HG03108 (cell line): ENCODE measurements around the gene BRAF.
"Not testable (repeated sequence)": the region's sequence is repeated elsewhere in the genome, so short reads cannot be mapped to it uniquely, and the experiment has no call there.

Experiments
- ATAC-seq: cut with Tn5 transposase; IDR thresholded peaks from one replicate; pipeline ENCODE4 v1.9.1; 2021; ENCODE audit warnings: moderate library complexity; ENCODE audit not compliant: unreplicated experiment

BRAF gene

DNA sequence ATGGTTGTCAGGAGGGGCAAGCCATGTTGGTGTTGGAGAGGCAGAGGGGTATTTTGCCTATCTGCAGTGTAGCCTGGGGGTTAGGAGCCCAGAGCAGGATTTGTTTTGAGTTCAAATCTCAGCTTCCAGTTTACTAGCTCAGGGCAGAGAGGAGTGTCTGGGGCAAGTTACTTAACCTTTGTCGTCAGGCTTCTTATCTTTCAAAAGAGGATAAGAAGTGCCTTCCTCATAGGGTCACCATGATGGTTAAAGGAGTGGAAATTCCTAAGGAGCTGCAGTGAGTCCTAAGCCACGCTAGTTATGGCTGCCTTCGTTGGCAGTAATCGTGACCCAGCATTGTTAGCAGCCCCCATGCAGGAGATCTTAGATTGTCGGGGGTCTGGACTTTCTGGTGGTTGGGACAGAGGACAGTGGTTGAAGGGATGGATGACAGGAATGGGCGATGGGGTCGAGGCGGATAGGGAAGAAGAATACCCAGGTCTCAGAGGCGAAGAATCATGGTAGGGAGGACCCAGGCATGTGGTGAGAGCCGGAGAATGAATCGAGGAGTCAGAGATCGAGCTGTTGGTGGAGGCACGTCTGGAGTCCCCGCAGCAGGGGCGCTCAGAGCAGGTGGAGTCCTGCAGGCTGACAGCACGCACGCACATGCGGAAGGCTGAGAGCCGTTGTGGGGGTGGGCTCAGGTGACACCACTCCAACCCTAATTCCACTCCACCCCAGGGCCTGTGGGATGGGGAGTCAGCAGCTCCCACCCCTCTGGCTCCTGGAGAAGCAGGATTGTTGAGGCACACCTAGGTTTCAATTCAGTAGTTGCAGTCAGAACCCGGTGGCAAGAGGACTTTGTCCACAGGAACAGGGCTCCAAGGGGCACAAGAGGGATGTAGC lies 240.4 kb downstream of the BRAF start:
- no peak for ATAC-seq

DNA sequence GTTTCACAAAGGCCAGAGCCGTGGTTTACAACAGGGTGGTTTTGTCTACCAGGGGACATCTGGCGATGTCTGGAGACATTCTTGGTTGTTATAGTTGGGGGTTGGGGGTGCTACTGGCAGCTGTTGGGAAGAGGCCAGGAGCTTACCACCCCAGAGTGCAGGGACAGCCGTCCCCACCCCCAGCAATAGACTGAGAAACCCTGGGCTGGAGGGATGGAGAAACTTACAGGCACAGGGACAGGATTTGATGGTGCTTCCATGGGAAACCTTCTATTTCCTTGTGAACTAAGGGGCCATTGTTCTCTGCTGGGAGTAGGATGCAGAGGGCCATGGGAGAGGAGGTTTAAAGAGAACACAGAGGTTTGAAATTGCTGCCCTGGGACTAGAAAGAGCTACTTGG lies 241.1 kb downstream of the BRAF start:
- no peak for ATAC-seq

DNA sequence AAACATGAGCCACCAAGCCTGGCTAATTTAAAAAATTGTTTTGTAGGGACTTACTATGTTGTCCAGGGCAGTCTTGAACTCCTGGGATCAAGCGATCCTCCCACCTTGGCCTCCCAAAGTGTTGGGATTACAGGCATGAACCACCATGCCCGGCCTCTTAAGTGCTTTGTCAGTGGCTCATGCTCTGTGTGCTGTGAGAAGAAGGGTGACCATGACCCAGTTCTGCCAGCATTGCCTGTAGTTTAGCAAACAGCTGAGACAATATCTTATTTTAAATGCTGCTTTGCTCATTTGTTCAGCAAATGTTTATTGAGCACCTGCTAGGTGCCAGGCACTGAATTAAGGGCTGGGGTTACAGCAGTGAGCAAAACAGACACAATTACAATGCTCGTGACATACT lies 243.0 kb downstream of the BRAF start:
- ATAC-seq, result no peak

DNA sequence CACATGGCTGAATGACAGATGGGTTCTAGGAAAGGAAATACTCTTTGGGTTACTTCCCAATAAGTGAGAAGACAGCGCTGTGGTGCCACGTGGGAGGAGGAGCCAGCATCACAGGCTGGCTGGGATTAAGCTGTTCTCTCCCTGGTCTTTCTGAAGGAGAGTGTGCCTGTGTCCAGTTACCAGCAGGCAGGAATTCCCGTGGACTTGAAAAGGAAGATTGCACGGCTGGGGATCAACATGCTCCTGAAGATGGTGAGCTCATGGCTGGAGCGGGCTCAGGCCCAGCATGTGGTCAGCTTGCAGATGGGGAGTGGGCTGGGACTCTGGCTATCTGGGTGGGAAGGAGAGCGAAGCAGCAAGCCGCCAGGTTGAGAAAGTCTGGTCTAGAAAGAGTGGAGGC lies 243.8 kb downstream of the BRAF start:
- no peak for ATAC-seq

DNA sequence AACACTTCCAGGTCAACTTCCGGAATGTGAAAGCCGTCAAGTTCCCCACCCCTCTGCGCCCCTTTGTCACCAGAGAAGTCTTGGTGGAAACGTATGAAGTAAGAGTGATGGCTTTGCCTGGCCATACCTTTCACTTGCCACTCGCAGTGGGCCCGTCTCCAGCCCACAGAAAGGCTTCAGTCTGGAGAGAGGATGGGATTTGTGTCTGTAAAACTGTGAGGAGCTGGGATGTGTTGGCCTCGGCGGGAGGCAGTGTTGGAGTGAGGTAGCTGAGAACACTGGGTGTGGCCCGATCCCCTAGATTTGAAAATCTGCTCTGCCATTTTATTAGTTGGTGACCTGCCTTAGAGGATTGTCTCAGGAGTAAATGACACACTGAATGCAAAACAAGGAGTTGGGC lies 245.5 kb downstream of the BRAF start:
- no peak for ATAC-seq

- no peak for ATAC-seq
Observed at GRCh38 chr7:140678816-140679130, 246.0 kb downstream of the BRAF start.

GRCh38 chr7:140678081-140678815 lies 246.5 kb downstream of the BRAF start:
- ATAC-seq, result no peak

GRCh38 chr7:140677496-140677895 lies 247.2 kb downstream of the BRAF start:
- ATAC-seq, result no peak

- ATAC-seq, result not testable (repeated sequence)
Observed at GRCh38 chr7:140676956-140677355, 247.8 kb downstream of the BRAF start.

- ATAC-seq, result peak; percentile 48
Observed at GRCh38 chr7:140676306-140676705, 248.4 kb downstream of the BRAF start.

DNA sequence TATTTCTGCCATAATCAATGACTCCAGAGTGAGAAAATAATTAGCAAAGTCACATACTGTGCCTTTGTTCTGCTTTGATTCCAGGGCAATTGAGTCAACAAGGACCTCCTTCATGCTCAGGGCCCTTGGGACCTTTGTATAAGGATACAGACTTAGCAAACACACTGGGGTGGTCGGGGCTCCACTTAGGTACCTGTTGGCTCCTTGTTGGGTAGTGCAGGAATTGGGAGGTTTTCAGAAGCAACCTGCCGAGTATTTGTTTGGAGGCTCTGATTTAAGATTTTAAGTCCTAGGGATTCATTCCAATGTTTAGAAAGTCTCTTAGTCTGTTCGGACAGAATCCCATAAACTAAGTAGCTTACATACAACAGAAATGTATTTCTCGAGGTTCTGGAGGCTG lies 249.0 kb downstream of the BRAF start:
- no peak for ATAC-seq

- no peak for ATAC-seq
Observed at GRCh38 chr7:140674899-140675701, 249.6 kb downstream of the BRAF start.

- ATAC-seq, result no peak
Observed at GRCh38 chr7:140674356-140674800, 250.4 kb downstream of the BRAF start.

GRCh38 chr7:140673774-140674155 lies 251.0 kb downstream of the BRAF start:
- ATAC-seq, result no peak

- peak; percentile 32 for ATAC-seq
Observed at GRCh38 chr7:140673063-140673773, 251.5 kb downstream of the BRAF start.

- ATAC-seq, result peak; percentile 43
Observed at GRCh38 chr7:140672382-140673062, 252.2 kb downstream of the BRAF start, which contains the start of gene ADCK2. ADCK2 (plus strand) TSS chr7:140672945; CDS start chr7:140673331, 386 bp downstream.

DNA sequence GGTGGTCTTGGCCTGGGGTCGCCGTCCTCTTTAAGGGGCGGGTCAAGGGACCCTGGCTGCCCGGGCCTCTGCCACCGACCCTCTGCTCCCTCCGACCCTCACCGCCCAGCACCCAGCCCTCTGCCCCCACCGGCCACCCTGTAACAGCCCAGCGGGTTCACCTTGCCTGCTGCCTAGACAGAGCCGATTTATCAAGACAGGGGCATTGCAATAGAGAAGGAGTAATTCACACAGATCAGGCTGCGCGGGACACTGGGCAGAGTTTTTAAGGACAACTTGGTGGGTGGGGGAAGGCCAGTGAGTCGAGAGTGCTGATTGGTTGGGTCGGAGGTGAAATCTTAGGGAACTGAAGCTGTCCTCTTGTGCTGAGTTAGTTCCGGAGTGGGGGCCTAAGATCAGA lies 252.8 kb downstream of the BRAF start:
- ATAC-seq, result no peak

GRCh38 chr7:140670343-140670935 lies 254.3 kb downstream of the BRAF start:
- no peak for ATAC-seq

DNA sequence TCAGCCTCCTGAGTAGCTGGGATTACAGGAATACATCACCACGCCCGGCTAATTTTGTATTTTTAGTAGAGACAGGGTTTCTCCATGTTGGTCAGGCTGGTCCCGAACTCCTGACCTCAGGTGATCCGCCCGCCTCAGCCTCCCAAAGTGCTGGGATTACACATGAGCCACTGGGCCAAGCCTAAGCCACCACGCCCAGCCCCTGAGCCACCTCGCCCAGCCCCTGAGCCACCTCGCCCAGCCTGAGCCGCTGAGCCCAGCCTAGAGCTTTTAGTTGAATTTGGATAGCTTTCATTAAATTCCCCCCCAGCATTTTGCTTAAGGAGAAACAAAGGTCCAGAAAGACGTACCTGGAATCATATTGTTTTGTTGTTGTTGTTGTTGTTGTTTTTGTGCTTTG lies 254.9 kb downstream of the BRAF start:
- not testable (repeated sequence) for ATAC-seq

- no peak for ATAC-seq
Observed at GRCh38 chr7:140669352-140669751, 255.4 kb downstream of the BRAF start.
